Activated CD8-positive, alpha-beta memory T cell treated with anti-CD3 and anti-CD28 coated beads for 24 hours (primary cell): ENCODE results near the gene DUSP9.

Source experiments
- DNase-seq: peaks from one replicate; pipeline ENCODE4 v3.0.0-alpha.2; 2020

DUSP9 gene

DNA sequence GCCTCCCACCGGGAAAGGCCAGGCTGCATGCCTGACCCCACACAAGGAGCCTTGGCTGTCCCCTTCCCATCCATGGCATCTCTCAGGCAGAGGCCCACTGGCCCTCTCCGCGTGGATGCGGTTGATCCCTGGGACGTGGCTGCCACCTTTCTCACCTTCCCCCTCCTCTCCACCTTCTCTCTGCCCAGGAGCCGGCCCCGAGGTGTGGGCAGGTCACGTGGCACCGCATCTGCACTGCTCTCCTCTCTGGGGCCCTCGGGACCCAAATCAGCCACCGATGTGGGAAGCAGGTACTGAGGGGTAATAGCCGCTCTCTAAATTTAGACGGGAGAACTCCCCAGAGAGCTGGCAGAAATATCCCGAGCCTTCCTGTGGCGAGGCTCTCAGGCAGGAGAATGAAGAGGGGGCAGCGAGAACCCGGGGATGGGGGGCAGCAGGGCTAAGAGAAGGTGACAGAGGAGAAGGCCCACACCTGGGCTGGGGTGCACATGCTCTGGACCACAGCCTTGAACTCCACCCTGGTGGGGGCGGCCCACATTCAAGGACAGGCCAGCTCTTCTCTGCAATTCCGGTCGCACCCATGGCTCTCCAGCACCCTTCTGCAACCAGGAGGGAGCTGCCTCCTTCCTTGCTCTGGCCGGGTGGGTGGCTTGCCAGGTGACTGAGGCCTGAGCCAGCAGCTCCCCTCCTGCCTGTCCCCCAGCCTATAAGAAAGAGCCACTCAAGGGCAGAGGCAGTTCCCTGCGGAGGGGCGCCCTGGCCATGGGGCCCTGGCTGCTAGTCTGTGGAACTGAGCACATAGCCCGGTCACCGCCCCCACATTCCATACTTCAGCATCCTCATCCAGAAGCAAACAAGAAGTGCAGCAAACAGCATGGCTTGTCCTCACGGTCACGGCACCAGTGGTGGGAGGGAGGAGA lies 9.6 kb upstream of the DUSP9 start:
- no peak for DNase-seq

DNA sequence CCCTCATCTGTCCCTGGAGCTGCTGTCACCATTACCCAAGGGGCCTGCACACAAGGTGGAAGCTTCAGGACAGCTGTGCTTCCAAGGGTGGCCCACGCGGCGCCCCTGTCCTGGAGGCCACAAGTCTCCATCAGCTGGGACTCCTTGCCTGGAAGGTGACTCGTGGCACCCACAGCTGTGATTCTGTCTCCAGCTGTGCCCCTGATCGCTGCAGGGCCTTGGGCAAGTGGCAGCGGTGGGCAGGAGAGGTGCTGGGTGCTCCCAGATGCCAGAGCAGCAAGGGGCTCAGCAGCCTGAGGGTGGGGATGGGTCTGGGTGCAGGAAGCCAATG lies 9.0 kb upstream of the DUSP9 start:
- no peak for DNase-seq

GRCh38 chrX:153638436-153639176 lies 8.4 kb upstream of the DUSP9 start:
- DNase-seq: no peak

DNA sequence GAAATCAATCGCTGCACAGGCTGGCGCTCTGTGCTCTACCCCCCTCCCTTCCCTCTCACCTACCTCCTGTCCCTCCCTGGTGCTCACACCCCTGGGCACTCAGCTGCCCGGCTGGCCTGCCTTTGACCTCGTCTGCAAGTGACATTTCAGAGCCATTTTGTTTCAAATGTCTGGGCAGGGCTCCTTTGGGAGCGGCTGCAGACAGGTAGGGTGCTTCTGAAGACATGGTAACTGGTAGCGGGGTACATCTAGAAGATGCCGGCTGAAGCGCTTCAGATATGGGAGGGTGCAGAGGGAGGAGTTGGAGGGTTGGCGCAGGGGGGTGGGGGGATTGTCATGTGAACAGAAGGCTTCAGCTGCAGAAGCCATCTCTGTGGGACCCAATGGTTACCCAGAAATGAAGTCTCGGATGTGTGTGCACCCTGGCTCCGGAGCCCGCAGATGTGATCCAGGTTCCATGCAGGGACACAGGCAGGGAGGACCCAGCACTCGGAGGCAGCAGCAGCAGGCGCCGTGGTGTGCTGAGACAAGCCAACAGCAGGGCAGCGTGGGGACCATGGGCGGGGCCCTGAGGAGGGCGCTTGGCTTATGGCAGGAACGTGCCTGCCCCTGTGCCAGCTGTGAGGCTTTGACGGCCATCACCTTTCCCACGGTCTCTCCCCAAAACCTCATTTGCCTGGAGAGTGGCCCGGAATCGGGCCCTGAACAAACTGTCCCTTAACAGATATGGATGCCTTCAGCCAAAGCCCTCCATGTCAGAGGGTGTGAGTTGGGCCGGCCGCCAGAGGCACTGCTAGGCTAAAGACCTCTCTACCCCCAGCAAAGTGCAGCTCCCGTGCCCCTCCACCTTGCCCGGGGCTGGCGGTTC lies 7.6 kb upstream of the DUSP9 start:
- no peak for DNase-seq

DNA sequence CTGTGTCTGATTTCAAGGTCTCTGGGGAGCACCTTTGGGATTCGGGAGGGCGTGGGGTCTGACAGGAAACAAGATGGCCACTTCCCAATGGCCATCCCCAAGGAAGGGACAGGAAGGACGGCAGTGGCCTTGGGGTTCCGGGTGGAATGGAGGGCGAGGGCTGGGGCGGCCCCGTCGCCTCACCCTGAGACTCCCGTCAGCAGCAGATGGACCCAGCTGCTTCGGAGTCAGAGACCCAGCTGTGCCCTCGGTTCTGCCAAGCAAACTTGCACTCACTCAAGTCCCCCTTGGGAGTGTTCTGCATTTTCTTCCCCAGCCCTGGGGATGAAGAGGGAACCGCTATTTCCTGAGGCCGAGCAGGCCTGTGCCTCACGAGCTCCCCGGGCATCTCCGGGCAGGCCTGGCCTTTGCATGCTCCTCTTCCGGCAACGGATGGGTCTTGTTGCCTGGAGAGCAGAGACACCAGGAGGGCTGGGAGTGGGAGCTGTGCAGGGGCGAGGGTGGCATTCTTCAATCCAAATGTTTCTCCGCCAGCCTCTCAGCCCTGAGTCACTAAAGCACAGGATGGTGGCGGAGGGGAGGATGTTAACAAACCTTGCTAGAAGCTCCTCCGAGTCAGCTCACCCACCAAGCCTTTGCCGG lies 6.8 kb upstream of the DUSP9 start:
- DNase-seq: no peak

- DNase-seq: no peak
These were observed 6.0 kb upstream of the DUSP9 start for GRCh38 chrX:153640736-153641575.

DNA sequence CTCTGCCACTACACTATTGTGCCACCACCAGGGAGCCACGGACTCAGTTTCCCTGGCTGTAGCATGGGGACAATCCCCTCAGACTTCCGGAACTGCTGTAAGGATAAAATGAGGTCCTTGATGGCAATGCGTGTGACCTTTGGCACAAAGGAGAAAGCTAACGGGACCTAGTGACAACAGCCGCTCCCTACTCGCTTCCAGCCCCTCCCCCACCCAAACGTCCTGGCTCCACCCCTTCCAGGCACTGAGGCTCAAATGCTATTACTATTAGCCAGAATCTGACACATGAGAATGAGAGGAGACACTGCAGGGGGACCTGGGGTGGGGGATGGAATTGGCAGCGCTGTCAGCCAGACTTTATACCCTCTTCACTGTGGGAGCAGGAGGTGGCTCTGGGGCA lies 5.4 kb upstream of the DUSP9 start:
- DNase-seq: no peak

DNA sequence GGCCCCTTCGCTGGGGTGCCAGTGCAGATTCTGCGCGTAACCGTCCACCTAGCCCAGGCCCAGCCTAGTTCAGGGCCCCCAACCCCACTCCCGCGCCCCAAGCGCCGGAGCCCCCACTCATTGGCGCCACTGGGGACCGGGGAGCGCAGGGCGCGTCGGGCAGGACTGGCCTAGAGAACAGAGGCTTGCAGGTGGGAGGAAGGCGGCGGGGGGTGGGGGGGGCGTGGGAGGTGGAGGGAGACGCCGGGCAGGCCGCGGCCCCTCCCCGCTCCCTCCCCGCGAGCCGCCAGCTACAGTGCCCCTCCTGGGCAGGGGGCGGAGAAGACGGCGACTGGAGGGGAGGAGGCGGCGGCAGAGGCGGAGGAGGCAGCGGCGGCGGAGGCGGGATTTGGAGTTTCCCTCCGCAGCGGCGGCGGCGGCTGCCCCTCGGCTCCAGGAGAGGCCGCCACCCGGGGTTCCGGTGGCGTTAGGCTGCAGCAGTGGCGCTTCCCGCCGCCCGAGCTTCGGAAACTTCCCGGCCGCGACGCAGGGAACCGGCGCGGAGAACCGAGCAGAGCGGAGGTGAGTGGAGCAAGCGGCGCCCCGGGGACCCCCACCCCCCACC lies 4.8 kb upstream of the DUSP9 start:
- DNase-seq: no peak

GRCh38 chrX:153642655-153643430 lies 4.2 kb upstream of the DUSP9 start:
- DNase-seq: no peak

- DNase-seq: no peak
These were observed 3.3 kb upstream of the DUSP9 start for GRCh38 chrX:153643431-153644351.

DNA sequence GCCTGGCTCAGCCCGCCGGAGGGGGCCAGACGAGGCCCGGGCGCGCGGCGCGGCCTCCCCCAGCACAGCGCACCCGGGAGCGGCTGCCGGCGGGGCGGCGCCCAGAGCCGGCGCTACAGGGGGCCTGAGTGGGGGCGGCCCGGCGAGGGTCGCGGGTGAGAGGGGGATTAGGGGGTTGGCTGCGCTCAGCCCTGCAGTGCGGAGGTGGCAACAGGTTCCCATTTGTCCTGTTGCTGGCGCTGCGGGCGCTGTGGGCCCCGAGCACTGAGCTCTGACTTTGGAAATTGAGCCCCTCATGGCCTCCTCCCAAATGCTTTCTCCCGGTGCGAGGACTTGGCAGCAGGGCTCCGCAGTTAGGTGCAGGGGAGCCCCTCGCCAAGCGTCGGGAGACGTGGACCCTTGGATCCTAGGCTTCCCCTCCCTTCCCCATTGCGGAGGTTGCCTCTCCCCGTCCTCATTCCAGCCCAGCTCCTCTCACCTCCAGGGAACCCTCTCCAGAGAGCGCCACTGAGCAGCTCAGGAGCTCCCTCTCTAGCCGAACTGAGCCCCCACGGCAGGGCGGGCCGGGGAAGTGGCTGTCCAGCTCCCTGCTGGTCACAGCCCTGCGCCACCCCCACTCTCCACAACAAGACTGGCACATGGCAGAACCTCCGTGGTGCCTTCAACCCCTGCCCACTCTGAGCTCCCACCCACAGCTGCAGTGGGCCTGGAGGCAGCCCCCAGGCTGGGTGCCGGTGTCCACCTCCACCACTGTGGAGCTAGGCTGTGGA lies 2.5 kb upstream of the DUSP9 start:
- DNase-seq: no peak

DNA sequence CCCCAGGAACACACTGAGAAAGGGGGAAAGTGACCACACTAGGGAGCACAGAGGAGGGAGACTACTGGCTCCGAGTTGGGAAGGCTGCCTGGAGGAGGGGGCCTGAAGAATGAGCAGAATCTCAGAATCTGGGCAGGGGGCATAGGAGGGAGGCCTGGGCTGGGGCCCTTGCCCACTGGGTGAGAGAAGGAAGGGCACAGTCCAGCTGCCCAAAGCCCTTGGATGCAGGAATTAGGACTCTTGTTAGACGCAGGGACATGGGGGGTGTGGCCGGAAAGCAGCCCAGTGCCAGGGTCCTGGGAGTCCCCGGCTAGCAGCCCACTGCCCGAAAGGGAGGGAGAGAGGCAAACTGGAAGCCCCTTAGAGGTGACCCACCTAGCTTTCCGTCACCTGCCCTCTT lies 1.9 kb upstream of the DUSP9 start:
- DNase-seq: no peak

GRCh38 chrX:153645921-153646488 lies 998 bp upstream of the DUSP9 start:
- peak; percentile 47 for DNase-seq

GRCh38 chrX:153647461-153648357 lies 706 bp downstream of the DUSP9 start:
- DNase-seq: peak; percentile 56

- peak; percentile 55 for DNase-seq
These were observed 1.6 kb downstream of the DUSP9 start for GRCh38 chrX:153648358-153649177.
